GM12874 (cell line): Measurements from ENCODE around the gene DEPDC1B.

Source experiments
- TF ChIP-seq, protein P1 (sequence below): IDR thresholded peaks from 2 replicates; pipeline ENCODE4 v1.5.1; 2011; ENCODE audit warnings: low read depth, mild to moderate bottlenecking, control low read depth, low read length, moderate library complexity; ENCODE audit not compliant: insufficient read depth

Gene DEPDC1B

DNA sequence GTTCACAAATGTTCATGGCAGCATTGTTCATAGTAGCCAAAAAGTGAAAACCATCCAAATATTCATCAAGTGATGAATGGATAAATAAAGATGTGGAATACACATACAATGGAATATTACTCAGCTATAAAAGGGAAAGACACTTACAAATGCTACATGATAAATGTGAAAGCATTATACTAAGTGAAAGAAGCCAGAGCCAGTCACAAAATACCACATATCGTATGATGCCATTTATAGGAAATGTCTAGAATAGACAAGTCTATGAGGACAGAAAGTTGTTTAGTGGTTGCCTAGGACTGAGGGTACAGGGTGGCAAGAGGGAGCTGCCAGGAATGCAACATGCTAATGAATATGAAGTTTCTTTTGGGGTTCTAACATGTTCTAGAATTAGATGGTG, 148.7 kb downstream of the DEPDC1B start:
- TF ChIP-seq, protein P1, sequence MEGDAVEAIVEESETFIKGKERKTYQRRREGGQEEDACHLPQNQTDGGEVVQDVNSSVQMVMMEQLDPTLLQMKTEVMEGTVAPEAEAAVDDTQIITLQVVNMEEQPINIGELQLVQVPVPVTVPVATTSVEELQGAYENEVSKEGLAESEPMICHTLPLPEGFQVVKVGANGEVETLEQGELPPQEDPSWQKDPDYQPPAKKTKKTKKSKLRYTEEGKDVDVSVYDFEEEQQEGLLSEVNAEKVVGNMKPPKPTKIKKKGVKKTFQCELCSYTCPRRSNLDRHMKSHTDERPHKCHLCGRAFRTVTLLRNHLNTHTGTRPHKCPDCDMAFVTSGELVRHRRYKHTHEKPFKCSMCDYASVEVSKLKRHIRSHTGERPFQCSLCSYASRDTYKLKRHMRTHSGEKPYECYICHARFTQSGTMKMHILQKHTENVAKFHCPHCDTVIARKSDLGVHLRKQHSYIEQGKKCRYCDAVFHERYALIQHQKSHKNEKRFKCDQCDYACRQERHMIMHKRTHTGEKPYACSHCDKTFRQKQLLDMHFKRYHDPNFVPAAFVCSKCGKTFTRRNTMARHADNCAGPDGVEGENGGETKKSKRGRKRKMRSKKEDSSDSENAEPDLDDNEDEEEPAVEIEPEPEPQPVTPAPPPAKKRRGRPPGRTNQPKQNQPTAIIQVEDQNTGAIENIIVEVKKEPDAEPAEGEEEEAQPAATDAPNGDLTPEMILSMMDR = no peak

DNA sequence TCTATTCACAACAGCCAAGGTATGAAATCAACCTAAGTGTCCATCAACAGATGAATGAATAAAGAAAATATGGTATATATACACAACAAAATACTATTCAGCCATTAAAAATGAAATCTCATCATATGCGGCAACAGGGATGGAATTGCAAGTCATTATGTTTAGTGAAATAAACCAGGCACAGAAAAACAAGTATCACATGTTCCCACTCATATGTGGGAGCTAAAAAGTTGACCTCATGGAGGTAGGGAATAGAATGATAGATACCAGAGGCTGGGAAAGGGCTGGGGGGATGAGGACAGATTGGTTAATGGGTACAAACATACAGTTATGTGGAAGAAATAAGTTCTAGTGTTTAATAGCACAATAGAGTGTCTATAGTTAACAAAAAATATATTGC, 149.7 kb downstream of the DEPDC1B start:
- TF ChIP-seq, protein P1 = no peak

DNA sequence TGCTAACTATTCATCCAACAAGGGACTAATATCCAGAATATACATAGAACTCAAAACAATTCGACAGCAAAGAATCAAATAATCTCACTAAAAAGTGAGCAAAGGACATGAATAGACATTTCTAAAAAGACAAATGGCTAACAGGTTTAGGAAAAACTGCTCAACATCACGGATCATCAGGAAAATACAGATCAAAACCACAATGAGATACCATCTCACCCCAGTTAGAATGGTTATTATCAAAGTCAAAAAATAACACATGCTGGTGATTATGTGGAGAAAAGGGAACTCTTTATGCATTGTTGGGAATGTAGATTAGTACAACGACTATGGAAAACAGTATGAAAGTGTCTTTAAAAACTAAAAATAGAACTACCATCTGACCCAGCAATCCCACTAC, 150.1 kb downstream of the DEPDC1B start:
- TF ChIP-seq, protein P1 = no peak
